Suppressor macrophage (primary cell): ENCODE data around the gene ORM1.
A peak's percentile ranks its signal among the peaks of the same experiment; 100 is the strongest.
"Not testable (repeated sequence)": the region's sequence is repeated elsewhere in the genome, so short reads cannot be mapped to it uniquely, and the experiment has no call there.

Source experiments
- DNase-seq, 4 experiments: peaks; one replicate each; pipeline ENCODE4 v3.0.0-alpha.2; 2020 to 2022

ORM1 gene

DNA sequence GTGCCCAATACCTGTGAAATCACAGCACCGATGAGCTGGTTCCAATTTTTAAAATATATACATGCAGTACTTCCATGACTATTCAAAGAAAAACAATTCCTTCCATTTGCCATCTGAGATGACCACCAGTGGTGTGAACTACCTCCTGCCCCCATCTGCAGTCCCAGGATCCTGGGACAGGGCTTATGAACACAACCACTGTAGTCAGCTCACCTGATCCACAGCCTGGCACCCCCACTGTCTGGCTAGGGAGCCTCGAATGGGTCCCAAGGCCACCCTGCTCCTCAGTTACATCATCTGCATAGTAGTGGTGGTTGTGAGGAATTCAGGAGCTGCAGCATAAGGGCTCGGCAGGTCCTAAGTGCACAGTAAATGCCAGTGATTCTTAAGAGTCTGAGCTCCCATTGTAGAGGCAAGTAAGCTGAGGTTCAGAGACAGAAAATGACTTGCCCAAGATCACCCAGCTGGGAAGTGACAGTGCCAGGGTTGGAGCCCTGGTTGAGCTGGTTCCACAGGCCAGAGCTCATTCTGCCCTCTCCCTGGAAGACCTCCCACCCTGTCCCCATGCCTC lies 2.9 kb downstream of the ORM1 start:
- DNase-seq: not testable (repeated sequence)

DNA sequence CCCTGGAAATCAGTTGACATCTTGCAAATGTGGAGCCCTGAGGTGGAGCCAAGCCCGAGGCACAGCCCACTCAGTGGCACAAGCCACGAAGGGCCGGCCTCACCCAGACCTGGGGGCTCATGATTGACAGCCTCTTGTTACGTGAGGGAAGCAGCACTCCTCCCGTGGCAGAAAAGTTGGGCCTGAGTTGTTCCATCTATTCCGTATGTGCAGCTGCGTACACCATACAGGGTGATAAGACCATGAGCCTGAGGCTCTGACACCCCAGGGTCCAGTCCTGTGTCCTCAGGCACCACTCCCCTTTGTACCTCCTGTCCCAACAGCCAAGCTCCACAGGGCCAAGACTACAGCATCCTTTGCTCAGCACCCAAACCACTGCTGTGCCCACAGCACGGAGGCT lies 4.9 kb downstream of the ORM1 start:
- no peak for DNase-seq

DNA sequence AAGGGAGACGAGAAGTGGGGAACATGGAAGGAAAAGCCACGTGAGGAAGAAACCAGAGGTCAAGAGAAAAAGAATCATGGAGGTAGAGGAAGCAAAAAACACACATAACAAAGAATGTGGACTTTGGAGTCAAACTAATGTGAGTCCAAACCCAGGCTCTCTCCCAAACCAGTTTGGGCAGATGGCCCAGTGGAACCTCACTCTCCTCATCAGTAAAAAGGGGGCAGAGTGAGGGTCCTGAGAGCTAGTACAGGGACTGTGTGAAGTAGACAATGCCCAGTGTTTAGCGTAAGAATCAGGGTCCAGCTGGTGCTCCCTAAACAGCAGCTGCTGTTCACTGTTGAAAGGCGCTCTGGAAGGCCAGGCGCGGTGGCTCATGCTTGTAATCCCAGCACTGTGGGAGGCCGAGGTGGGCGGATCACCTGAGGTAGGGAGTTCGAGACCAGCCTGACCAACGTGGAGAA lies 5.5 kb downstream of the ORM1 start:
- not testable (repeated sequence) for DNase-seq

DNA sequence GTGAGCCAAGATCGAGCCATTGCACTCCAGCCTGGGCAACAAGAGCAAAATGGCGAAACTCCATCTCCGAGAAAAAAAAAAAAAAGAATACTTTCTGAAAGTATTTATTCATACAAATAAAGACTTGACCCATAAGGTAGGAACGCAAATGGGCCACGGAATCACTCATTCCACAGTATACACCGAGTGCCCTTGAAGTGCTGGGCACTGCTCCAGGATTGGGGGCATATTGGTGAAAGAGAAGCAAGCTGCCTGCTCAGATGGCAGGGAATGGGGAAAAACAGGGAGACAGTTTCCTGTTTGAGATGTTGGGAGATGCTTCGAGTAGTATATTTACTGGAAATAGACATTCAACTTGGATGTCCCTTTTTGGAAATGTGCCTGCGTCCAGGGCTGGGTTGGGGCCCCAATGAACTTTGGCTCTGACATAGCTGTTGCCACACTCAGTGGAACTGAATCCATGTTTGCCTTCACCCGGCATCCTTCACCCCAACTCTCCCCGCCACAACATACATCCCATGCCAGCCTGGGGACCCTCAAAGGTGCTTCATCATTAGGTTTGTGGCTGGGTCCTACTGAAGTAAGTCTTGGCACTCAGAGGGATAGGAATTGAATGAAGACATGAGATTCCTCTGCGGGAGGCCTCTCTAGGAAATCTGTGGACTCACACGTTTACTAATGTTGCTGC lies 6.2 kb downstream of the ORM1 start:
- DNase-seq: not testable (repeated sequence)

DNA sequence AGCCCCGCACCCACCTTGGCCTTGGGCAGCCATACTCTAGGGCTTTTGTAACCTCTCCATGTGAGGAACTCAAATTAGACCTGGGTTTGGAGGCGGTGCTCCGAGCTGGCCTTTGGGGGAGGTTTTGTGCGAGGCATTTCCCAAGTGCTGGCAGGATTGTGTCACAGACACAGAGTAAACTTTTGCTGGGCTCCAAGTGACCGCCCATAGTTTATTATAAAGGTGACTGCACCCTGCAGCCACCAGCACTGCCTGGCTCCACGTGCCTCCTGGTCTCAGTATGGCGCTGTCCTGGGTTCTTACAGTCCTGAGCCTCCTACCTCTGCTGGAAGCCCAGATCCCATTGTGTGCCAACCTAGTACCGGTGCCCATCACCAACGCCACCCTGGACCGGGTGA lies 6.7 kb downstream of the ORM1 start, which contains the start of gene ORM2:
TSS of gene ORM2 (plus strand) at position 245 of the 398 bp plus-strand sequence. CDS start at position 281, 36 bp downstream.
- not testable (repeated sequence) for DNase-seq

DNA sequence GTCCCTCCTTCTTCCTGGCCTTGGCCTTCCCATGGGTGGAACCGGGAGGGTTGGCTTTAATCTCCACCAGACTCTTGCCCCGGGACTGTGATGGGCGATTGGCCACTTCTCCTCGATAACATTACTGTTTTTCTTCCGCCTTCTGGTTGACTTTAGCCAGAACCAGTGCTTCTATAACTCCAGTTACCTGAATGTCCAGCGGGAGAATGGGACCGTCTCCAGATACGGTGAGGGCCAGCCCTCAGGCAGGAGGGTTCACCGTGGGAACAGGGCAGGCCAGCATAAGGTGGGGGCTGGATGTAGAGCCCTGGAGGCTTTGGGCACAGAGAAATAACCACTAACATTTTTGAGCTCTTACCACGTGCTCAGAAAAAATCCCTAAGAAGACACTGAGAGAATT lies 7.7 kb downstream of the ORM1 start:
- no peak for DNase-seq

DNA sequence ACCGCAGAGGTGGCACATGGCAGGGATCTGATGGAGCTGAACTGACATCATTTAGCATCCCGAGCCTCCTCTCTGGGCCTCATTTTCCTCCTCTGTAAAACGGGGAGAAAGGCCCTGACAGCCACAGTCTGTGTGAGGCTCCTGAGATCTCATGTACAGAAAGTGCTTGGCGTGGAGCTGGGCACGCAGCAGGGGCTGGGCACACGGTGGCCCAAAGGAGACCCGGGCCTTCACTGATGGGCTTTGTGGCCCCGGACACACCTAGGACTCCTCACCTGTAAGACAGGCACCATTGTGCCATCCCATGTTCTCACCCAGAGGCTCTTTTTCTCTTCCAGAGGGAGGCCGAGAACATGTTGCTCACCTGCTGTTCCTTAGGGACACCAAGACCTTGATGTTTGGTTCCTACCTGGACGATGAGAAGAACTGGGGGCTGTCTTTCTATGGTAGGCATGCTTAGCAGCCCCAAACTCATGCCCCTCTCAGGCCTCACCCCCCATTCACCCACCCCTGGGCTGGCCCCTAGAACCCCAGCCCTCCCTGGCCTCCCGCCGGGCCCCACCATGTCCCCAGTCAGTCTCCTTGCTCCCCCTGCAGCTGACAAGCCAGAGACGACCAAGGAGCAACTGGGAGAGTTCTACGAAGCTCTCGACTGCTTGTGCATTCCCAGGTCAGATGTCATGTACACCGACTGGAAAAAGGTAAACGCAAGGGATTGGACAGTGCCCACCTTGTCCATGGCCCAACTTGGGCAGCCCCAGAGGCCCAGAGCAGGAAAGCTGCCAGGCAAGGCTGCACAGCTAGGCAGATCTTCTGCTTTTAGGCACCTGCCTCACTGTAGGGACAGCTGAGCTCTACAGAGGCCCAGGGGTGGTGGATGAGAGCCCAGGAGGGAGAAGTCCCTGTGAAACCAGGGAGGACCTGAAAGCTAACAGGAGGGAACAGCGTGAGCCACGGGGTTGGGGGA lies 8.6 kb downstream of the ORM1 start:
- not testable (repeated sequence) for DNase-seq

DNA sequence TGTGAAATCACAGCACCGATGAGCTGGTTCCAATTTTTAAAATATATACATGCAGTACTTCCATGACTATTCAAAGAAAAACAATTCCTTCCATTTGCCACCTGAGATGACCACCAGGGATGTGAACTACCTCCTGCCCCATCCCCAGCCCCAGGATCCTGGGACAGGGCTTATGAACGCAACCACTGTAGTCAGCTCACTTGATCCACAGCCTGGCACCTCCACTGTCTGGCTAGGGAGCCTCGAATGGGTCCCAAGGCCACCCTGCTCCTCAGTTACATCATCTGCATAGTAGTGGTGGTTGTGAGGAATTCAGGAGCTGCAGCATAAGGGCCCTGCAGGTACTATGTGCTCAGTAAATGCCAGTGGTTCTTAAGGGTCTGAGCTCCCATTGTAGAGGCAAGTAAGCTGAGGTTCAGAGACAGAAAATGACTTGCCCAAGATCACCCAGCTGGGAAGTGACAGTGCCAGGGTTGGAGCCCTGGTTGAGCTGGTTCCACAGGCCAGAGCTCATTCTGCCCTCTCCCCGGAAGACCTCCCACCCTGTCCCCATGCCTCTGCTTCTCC lies 9.7 kb downstream of the ORM1 start:
- not testable (repeated sequence) for DNase-seq

DNA sequence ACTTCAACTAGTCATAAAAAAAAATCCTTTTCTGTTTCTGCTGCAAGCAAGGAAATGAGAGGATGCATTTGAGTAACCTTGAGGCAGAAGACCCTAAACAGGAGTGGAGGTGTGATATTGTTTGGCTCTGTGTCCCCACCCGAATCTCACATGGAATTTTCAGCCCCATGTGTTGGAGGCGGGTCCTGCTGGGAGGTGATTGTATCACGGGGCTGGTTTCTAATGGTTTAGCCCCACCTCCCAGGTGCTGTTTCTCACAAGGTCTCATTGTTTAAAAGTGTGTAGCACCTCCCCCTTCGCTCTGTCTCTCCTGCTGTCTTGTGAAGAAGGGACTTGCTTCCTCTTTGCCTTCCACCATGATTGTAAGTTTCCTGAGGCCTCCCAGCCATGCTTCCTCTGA lies 10.8 kb downstream of the ORM1 start:
- DNase-seq: not testable (repeated sequence)

DNA sequence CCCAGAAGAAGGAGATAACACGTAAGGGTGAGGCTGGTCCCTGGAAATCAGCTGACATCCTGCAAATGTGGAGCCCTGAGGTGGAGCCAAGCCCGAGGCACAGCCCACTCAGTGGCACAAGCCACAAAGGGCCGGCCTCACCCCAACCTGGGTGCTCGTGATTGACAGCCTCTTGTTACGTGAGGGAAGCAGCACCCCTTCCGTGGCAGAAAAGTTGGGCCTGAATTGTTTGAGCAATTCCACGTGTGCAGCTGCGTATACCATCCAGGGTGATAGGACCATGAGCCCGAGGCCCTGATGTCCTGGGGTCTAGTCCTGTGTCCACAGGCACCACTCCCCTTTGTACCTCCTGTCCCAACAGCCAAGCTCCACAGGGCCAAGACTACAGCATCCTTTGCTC lies 11.6 kb downstream of the ORM1 start:
- DNase-seq: no peak

DNA sequence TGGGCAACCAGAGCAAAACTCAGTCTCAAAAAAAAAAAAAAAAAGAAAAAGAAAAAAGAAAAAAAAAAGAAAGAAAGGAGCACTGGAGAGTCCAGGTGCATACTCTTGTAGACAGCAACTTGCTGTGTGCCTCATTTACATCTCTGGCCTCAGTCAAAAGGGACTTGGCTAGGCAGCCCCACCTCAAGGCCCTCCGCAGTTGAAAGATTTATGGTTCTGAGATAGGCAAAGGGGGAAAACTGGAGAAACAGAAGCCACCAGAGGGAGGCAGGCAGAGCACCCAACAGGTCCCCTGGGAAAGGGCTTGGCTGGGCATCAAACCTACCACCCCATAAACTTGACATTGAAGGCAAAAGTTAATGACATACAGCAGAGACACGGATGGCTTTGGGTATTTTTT lies 12.8 kb downstream of the ORM1 start:
- no peak for DNase-seq

DNA sequence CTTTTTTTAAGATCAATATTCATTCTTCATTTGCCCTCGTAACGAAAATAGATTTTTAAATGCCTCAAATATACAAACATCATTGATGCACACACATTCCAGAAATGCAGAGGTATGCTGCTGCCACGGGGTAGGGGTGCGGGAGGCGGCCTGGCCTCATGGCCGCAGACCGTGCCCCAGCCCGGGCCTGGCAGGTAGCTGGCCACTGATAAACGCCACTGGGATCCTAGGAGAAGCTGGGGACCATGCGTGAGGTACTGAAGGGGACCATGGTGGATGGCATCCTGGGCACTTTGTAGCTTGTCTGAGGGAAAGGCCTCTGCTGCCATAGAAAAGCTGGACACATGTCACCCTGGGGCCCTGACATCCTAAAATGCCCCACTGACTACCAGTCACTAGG lies 13.3 kb downstream of the ORM1 start:
- no peak for DNase-seq

DNA sequence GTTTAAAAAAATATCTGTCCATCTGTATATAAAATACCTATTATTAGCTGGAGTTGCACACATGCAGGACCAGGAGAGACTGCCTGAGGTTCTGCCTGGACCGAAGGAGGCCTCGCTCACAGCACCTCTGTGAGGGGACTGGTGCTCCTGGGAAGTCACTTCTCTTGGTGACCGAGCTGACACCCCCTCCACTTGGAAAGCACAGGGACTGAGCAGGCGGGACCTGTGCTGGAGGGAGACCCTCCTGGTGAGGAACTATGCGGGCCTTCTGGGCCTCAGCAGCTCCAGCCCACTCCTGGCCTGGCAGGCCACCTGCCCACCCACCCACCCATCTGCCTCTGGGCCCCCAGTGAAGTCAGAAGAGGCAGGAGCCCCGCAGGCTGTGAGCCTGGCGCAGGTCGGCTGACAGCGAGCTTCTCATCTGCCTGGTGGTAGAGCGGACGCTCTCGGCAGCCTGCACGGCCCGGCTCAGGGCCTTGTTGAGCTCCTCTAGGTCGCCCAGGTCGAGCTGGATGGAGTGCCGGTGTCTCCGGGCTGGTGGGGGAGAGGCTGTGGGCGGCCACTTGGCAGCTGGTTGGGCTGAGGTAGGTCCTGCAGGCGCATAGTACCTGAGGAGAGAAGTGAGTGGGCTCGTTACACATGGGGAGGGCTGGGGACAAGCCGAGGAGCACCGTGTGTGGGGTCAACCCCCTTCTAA lies 13.9 kb downstream of the ORM1 start:
- DNase-seq: no peak

DNA sequence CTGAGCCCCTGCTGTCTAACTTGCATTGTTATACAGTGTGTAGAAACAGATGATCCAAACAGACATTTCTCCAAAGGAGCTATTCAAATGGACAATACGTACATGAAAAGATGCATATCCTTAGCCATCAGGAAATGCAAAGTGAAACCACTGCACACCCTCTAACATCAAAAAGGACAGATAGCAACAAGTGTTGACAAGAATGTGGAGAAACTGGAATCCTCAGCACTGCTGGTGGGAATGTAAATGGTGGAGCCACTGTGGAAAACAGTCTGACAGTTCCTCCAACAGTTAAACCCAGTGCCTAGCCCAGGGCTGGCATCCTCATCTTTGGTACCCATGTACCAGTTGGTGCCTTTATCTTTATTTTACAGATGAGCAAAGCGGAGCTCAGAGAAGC lies 15.3 kb downstream of the ORM1 start:
- no peak for DNase-seq

DNA sequence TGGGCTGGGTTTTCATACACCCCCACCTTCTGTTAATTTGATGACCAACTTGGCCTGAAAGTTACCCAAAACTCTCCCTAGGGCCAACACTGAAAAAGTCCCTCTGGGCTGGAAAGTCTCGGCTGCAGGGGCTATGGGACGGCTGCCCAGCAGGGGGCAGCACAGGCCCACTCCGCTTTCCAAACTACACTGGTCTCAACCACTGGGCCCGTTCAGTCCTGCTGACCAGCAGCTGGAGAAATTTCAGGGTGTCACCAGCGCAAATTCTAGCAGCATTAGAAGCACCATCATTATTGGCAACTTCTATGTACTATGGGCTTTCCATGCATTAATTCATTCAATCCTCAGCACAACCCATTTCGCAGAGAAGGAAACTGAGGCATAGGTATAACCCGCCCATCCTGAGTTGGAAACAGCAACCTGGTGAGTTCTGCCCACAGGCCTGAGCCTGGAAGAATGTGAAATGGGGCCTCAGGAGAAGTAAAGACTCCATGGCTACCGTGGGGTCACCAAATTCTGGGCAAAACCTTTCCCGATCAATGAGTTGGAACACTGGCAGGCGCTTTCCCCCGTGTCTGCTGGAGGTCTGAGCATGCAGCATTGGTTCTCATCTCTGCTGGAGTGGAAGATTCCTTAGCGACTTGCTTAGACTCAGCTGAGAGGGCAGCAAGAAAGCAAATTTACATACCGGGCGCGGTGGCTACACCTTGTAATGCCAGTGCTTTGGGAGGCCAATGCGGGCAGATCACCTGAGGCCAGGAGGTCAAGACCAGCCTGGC lies 16.4 kb downstream of the ORM1 start:
- peak; percentile 70 to 86 (median 79) for DNase-seq

DNA sequence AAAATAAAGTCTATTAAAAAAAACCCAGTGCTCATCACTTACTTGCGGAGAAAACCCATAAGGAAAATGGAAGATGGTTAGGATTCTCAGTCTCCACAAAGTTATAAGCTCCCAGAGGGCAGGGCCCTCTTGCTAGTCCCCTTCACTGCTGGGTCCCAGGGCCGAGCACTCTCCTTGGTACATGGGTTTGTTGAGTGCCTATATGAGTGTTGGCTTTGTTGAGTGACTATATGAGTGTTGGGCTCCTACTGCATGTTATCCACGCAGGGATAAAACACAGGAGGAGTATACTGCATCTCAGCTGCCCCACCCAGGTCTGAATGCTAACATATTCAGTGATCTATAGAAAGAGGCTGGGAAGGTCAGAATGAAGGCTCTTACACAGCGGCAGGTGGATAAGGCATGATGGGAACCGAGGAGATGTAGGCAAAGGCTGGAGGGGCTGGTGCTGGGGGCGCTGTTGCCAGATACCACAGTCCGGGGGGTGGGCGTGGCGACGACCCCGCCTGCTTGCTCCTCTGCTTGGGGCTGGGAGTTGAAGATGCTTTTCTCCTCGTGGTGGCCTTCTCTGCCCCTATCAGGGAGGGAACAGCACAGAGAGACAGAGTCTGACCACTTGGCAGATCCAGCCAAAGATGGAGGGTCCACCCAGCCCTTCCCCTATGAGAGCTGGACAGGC lies 18.4 kb downstream of the ORM1 start:
- no peak for DNase-seq

DNA sequence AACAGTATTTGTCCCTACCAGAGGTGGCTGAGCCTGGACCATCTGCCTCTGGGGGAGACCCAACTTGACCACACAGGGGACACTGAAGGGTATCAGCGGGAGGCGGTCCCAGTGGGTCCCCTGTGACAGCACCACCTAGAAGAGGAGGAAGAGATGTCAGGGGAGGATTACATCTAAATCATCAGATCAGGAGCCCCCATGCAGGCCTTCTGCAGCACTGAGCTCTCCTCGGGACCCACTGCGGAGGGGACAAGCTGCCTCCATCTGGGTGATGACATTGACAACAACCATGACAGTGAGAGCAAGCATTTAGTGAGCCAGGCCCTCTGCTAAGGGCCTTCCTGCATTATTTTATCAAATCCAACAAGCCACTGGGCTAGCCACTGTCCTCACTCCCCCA lies 19.1 kb downstream of the ORM1 start:
- DNase-seq: no peak

DNA sequence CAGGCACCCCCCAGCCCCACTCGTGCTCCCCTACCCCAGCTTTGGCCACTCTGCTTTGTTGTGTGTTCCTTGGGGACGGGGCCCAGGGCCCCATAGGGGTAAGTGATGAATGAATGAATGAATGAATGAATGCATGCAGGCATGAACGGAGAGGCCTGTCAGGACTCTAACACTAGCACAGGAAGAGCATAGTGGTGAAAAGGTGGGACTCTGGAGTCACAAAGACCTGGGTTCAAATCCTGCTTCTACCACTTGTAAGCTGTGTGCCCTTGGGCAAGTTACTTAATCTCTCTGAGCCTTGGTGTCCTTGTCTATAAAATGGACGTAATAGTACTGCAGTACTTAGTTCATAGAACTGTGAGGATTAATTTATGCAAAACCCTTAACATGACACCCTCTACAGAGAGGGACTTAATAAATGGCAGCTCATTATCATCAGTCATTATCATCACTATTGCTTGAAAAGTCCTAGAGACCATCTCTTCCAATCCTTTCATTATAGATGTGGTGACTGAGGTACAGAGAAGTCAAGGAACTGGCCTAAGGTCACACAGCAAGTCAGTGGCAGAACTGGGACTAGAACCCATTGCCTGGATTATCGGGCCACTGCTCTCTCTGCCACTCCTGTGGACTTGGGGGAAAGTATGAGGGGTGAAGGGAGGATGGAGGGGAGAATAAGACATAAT lies 20.0 kb downstream of the ORM1 start:
- no peak for DNase-seq

DNA sequence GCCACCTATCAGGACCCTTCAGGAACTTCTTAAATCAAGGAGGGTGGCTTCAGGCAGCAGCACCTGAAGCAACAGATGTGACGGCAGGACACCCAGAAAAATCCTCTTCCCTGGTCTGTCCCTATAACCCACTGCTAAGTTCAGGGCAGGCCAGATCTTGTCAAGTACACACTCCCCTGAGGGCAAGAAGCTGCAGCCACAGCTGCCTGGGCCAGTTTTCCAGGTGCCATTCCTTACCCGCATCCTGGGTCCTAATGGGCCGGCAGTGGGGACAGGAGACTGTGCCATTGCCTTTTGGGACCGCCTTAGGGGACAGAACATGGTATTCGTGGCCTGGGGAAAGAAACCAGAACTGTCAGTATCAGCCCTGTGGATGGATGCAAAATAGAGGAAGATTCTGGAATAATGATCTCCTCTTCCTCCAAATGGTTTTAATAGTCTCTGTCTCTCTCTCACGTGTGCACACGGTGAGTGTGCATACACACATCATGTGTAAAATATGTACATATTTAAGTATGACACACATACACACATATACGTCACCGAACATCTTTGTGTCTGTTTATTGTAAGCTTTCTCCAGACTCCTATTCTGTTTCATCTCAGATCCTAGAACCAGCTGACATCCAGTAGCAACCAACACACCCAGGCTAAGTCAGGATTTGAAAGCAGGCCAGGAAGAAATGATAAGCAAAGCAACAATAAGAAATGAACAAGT lies 20.7 kb downstream of the ORM1 start:
- DNase-seq: no peak

DNA sequence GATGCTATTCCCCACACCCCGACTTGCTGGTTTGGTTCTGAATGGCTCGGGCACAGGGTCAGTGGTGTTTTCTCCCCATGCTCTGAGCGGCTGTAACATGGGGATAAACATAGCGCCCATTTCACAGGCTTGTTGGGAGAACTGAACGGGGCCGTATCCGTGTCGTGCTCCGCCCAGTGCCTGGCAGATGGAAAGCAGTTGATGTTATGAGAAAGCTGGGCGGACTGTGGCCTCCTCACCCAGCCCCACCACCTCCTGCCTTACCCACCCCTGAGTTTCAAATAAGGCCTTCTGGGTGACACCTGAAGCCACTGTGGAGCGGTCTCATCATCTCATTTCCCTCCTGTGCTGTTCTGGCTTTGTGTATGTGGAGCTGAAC lies 21.3 kb downstream of the ORM1 start:
- no peak for DNase-seq
